ENCODE measurements around the gene PRELP.

The PRELP gene

GRCh38 chr1:203488539-203488938 lies 12.9 kb downstream of the PRELP start:
- DNase-seq (ENCODE audit: low spot score), result no peak
- no peaks in the 10 kb centered on the region for H3K9me3 ChIP-seq (ENCODE audit: severe bottlenecking)
- no peaks in the 10 kb centered on the region for H3K4me1 ChIP-seq (ENCODE audit: insufficient read depth, poor library complexity, severe bottlenecking)
- H3K27ac ChIP-seq (ENCODE audit: poor library complexity, severe bottlenecking), result no peak overlapping the region
- no peak overlapping the region for H3K4me3 ChIP-seq (ENCODE audit: severe bottlenecking)
- no peaks in the 10 kb centered on the region for H3K36me3 ChIP-seq (ENCODE audit: low read depth)
- H3K27me3 ChIP-seq (ENCODE audit: insufficient read depth, poor library complexity, severe bottlenecking), result no peaks in the 10 kb centered on the region
- no peak for ATAC-seq (ENCODE audit: low read depth)
- TF ChIP-seq CTCF (IDR thresholded peaks at IDR 0.05; ENCODE audit: poor library complexity, severe bottlenecking), result no peak

- H3K9me3 ChIP-seq (ENCODE audit: severe bottlenecking), result no peaks in the 10 kb centered on the region
- DNase-seq (ENCODE audit: low spot score), result no peak
- H3K27ac ChIP-seq (ENCODE audit: poor library complexity, severe bottlenecking), result no peak overlapping the region
- H3K4me3 ChIP-seq (ENCODE audit: severe bottlenecking), result no peak overlapping the region
- H3K27me3 ChIP-seq (ENCODE audit: insufficient read depth, poor library complexity, severe bottlenecking), result no peaks in the 10 kb centered on the region
- ATAC-seq (ENCODE audit: low read depth), result no peak
- H3K36me3 ChIP-seq (ENCODE audit: low read depth), result no peaks in the 10 kb centered on the region
- TF ChIP-seq CTCF (IDR thresholded peaks at IDR 0.05; ENCODE audit: poor library complexity, severe bottlenecking), result no peak
- H3K4me1 ChIP-seq (ENCODE audit: insufficient read depth, poor library complexity, severe bottlenecking), result no peaks in the 10 kb centered on the region
Observed at GRCh38 chr1:203490607-203491006, 15.0 kb downstream of the PRELP start.

- H3K9me3 ChIP-seq (ENCODE audit: severe bottlenecking), result no peaks in the 10 kb centered on the region
- no peaks in the 10 kb centered on the region for H3K4me1 ChIP-seq (ENCODE audit: insufficient read depth, poor library complexity, severe bottlenecking)
- DNase-seq (ENCODE audit: low spot score), result no peak
- ATAC-seq (ENCODE audit: low read depth), result no peak
- TF ChIP-seq CTCF (IDR thresholded peaks at IDR 0.05; ENCODE audit: poor library complexity, severe bottlenecking), result no peak
- no peak overlapping the region for H3K27ac ChIP-seq (ENCODE audit: poor library complexity, severe bottlenecking)
- no peaks in the 10 kb centered on the region for H3K36me3 ChIP-seq (ENCODE audit: low read depth)
- no peaks in the 10 kb centered on the region for H3K27me3 ChIP-seq (ENCODE audit: insufficient read depth, poor library complexity, severe bottlenecking)
- H3K4me3 ChIP-seq (ENCODE audit: severe bottlenecking), result no peak overlapping the region
Observed at GRCh38 chr1:203491664-203492063, 16.1 kb downstream of the PRELP start.

- DNase-seq (ENCODE audit: low spot score) (no peak), ATAC-seq (ENCODE audit: low read depth) (no peak)
- no peaks in the 10 kb centered on the region for H3K36me3 ChIP-seq (ENCODE audit: low read depth)
- no peaks in the 10 kb centered on the region for H3K9me3 ChIP-seq (ENCODE audit: severe bottlenecking)
- H3K27ac ChIP-seq (ENCODE audit: poor library complexity, severe bottlenecking), result no peak overlapping the region
- no peak overlapping the region for H3K4me3 ChIP-seq (ENCODE audit: severe bottlenecking)
- TF ChIP-seq CTCF (IDR thresholded peaks at IDR 0.05; ENCODE audit: poor library complexity, severe bottlenecking), result no peak
- no peaks in the 10 kb centered on the region for H3K4me1 ChIP-seq (ENCODE audit: insufficient read depth, poor library complexity, severe bottlenecking)
- H3K27me3 ChIP-seq (ENCODE audit: insufficient read depth, poor library complexity, severe bottlenecking), result no peaks in the 10 kb centered on the region
Observed at GRCh38 chr1:203492082-203492747, 16.6 kb downstream of the PRELP start.

- H3K4me3 ChIP-seq (ENCODE audit: severe bottlenecking), result no peak overlapping the region
- H3K27ac ChIP-seq (ENCODE audit: poor library complexity, severe bottlenecking), result no peak overlapping the region
- H3K27me3 ChIP-seq (ENCODE audit: insufficient read depth, poor library complexity, severe bottlenecking), result no peaks in the 10 kb centered on the region
- H3K9me3 ChIP-seq (ENCODE audit: severe bottlenecking), result no peaks in the 10 kb centered on the region
- ATAC-seq (ENCODE audit: low read depth) (no peak), DNase-seq (ENCODE audit: low spot score) (no peak)
- no peak for TF ChIP-seq CTCF (IDR thresholded peaks at IDR 0.05; ENCODE audit: poor library complexity, severe bottlenecking)
- no peaks in the 10 kb centered on the region for H3K36me3 ChIP-seq (ENCODE audit: low read depth)
- H3K4me1 ChIP-seq (ENCODE audit: insufficient read depth, poor library complexity, severe bottlenecking), result no peaks in the 10 kb centered on the region
Observed at GRCh38 chr1:203492748-203493130, 17.1 kb downstream of the PRELP start.

All from RWPE2 (cell line).